ENCODE results near the gene CCL5. TPM values are rescaled to one million over a fixed set of nuclear protein-coding genes. Genes with fewer than 3 reads are reported as not detected.

Gene CCL5
- total RNA-seq, 1 experiment from 2014 or later = not detected

DNA sequence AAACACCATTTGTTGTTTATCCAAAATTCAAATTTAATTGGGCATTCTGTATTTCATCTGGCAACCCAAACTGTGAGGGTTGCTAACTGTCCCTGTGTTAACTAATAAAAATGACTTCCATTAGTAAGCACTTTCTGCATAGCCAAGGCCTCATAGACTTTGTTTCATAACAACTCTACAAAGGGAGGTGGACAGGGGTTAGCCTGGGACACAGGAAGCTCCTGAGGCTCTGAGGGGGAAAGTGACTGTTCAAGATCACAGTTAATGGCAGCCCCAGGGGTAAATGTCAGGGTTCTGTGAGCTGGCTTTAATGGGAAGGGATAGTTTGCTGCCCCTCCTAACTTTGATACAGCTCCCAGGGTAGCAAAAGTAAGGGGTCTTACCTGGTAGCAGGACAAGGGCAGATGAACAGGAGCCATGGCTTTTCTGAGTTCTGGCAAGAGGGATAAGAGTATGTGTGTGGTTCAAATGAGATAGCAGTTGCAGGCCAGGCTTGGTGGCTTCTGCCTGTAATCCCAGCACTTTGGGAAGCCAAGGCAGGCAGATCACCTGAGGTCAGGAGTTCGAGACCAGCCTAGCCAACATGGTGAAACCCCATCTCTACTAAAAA lies 13.7 kb downstream of the CCL5 start:
- TF ChIP-seq, protein P1, sequence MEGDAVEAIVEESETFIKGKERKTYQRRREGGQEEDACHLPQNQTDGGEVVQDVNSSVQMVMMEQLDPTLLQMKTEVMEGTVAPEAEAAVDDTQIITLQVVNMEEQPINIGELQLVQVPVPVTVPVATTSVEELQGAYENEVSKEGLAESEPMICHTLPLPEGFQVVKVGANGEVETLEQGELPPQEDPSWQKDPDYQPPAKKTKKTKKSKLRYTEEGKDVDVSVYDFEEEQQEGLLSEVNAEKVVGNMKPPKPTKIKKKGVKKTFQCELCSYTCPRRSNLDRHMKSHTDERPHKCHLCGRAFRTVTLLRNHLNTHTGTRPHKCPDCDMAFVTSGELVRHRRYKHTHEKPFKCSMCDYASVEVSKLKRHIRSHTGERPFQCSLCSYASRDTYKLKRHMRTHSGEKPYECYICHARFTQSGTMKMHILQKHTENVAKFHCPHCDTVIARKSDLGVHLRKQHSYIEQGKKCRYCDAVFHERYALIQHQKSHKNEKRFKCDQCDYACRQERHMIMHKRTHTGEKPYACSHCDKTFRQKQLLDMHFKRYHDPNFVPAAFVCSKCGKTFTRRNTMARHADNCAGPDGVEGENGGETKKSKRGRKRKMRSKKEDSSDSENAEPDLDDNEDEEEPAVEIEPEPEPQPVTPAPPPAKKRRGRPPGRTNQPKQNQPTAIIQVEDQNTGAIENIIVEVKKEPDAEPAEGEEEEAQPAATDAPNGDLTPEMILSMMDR (conservative IDR thresholded peaks at IDR 0.05) = no peak
- Mint-ChIP-seq H3K9me3 (no peaks in the 10 kb centered on the region), H3K4me1 (peaks cover 5 to 8% of the 10 kb centered on the region in 2 experiments; a peak in 3 of 4 replicates), H3K4me3 (no peak overlapping the region), H3K27me3 (ENCODE audit: low read depth) (no peaks in the 10 kb centered on the region; the same call in 1 of the 2 replicates), H3K36me3 (ENCODE audit: insufficient read depth in 1 of 3, low read depth in 3 of 3) (no peaks in the 10 kb centered on the region; a peak in 1 of 7 replicates), H3K27ac (no peak overlapping the region)
- Histone ChIP-seq H3K23me2 (ENCODE audit: insufficient read length, low read depth, low read length, poor library complexity, severe bottlenecking) (no peaks in the 10 kb centered on the region), H3K27ac (ENCODE audit: insufficient read length, low read depth, low read length) (no peak overlapping the region), H3K9ac (ENCODE audit: extremely low read depth, insufficient read length, low read length) (no peak overlapping the region), H2BK120ac (ENCODE audit: low read depth, low read length, poor library complexity, severe bottlenecking) (no peak overlapping the region), H3T11ph (ENCODE audit: low read length) (no peak overlapping the region), H2AFZ (ENCODE audit: low read length) (no peak overlapping the region), H3K56ac (ENCODE audit: insufficient read length, low read depth, low read length) (no peak overlapping the region), H2AK5ac (ENCODE audit: insufficient read length, low read length) (no peak overlapping the region), H3K9me3 (ENCODE audit: control insufficient read depth, low read depth, low read length) (no peaks in the 10 kb centered on the region), H3K4ac (ENCODE audit: low read depth, low read length) (no peak overlapping the region), H3K4me1 (ENCODE audit: insufficient read depth, low read length) (no peaks in the 10 kb centered on the region), H3K79me2 (ENCODE audit: insufficient read depth, low read length) (no peaks in the 10 kb centered on the region), H4K20me1 (ENCODE audit: control insufficient read depth, insufficient read depth, insufficient read length) (no peaks in the 10 kb centered on the region), H4K5ac (ENCODE audit: insufficient read length, low read depth, low read length) (no peak overlapping the region), H3K23ac (ENCODE audit: insufficient read length, low read depth, low read length) (no peak overlapping the region), H4K8ac (replicated peaks; ENCODE audit: insufficient read length, low read depth, low read length) (no peak overlapping the region), H2BK20ac (ENCODE audit: low read depth, low read length, poor library complexity, severe bottlenecking) (no peak overlapping the region), H3K18ac (ENCODE audit: insufficient read length, low read depth, low read length) (no peak overlapping the region), H4K91ac (ENCODE audit: insufficient read length, low read depth, low read length) (no peak overlapping the region), H2BK15ac (ENCODE audit: low read depth, low read length) (no peak overlapping the region), H3K14ac (ENCODE audit: insufficient read depth, low read length) (no peak overlapping the region), H3K79me1 (ENCODE audit: insufficient read depth, low read depth, low read length, poor library complexity, severe bottlenecking) (no peaks in the 10 kb centered on the region), H2BK12ac (ENCODE audit: insufficient read length, low read depth, low read length) (no peak overlapping the region), H3K4me2 (ENCODE audit: insufficient read depth, insufficient read length, low read length) (no peak overlapping the region), H2BK5ac (ENCODE audit: insufficient read length, low read length) (no peak overlapping the region), H3K27me3 (ENCODE audit: insufficient read depth, low read length) (no peaks in the 10 kb centered on the region)
- no CpG with 5 or more reads among the region's 1 CpG for WGBS (ENCODE audit: extremely low coverage, insufficient read length, low lambda C conversion rate)
- no peak for DNase-seq

Data from H9 (cell line).